ENCODE data around the gene TMEM135. TPM values are rescaled to one million over a fixed set of nuclear protein-coding genes. Genes with fewer than 3 reads are reported as not detected.
A peak's percentile ranks its signal among the peaks of the same experiment; 100 is the strongest.

Gene TMEM135
- total RNA-seq, 1 donor from 2014 or later = 36.0 TPM

DNA sequence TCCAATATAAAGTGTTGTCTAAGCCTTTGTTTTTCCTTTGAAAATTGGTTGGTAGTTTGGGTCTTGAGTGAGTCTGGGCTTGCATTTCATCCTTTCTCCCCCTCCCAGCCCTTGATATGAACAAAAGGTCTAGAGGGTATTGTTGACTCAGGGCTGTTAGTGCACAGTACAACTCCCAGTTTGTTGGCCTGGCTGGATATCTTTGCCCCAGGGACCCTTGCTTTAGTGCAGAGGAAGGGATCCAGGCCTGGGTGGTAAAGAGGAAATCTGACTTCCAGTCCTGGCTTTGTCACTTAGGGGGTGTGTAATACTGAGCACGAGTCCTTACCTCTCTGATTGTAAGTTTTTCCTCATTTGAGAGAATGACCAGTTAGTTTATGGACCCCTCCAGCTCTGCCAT lies 330.4 kb downstream of the TMEM135 start:
- TF ChIP-seq, protein P1, sequence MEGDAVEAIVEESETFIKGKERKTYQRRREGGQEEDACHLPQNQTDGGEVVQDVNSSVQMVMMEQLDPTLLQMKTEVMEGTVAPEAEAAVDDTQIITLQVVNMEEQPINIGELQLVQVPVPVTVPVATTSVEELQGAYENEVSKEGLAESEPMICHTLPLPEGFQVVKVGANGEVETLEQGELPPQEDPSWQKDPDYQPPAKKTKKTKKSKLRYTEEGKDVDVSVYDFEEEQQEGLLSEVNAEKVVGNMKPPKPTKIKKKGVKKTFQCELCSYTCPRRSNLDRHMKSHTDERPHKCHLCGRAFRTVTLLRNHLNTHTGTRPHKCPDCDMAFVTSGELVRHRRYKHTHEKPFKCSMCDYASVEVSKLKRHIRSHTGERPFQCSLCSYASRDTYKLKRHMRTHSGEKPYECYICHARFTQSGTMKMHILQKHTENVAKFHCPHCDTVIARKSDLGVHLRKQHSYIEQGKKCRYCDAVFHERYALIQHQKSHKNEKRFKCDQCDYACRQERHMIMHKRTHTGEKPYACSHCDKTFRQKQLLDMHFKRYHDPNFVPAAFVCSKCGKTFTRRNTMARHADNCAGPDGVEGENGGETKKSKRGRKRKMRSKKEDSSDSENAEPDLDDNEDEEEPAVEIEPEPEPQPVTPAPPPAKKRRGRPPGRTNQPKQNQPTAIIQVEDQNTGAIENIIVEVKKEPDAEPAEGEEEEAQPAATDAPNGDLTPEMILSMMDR (IDR thresholded peaks at IDR 0.05; ENCODE audit: unreplicated experiment) = no peak
- H3K4me3 Mint-ChIP-seq = no peak overlapping the region
- H3K9me3 Mint-ChIP-seq = no peaks in the 10 kb centered on the region
- H3K27ac Mint-ChIP-seq = no peak overlapping the region
- H3K36me3 Mint-ChIP-seq = no peaks in the 10 kb centered on the region
- H3K4me1 Mint-ChIP-seq = peaks cover 27% of the 10 kb centered on the region
- DNase-seq (ENCODE audit: low spot score in 2 of 2, unreplicated experiment in 2 of 2) = no peak
- H3K27me3 Mint-ChIP-seq (ENCODE audit: low read depth) = peaks cover 18% of the 10 kb centered on the region

DNA sequence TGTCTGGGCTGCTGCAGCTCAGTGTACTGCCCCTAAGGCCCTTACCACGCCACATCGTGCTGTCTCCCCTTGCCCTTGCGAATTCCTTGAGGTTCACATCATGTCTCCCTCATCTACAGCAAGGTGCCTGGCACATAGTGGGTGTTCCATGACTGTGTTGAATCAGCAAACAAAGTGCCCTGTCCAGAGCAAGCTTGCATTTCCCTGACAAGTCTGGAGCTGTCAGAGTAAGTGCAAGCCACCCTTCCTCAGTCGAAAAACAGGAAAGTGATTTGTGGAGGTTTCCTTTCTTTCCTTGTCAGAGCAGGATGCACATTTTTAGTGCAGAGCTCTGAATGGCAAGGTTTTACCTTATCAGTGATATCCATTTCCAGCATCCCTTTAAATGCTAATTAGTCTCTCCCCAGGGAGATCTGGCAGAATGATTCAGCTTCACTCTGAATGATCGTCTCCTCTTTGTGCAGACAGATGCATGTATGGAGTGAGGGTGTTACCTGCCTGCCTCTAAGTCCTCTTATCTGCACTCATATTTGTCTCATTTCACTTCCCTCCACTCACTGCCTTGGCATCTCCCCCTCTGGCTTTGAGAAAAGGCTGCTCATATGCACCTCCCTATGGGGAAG lies 331.2 kb downstream of the TMEM135 start:
- DNase-seq (ENCODE audit: low spot score in 2 of 2, unreplicated experiment in 2 of 2) = no peak
- Mint-ChIP-seq H3K27me3 (ENCODE audit: low read depth) (peaks cover 18% of the 10 kb centered on the region), H3K27ac (peak overlapping the region; percentile 5), H3K9me3 (no peaks in the 10 kb centered on the region), H3K36me3 (no peaks in the 10 kb centered on the region), H3K4me1 (peaks cover 35% of the 10 kb centered on the region), H3K4me3 (no peak overlapping the region)
- TF ChIP-seq, protein P1 (IDR thresholded peaks at IDR 0.05; ENCODE audit: unreplicated experiment) = no peak

DNA sequence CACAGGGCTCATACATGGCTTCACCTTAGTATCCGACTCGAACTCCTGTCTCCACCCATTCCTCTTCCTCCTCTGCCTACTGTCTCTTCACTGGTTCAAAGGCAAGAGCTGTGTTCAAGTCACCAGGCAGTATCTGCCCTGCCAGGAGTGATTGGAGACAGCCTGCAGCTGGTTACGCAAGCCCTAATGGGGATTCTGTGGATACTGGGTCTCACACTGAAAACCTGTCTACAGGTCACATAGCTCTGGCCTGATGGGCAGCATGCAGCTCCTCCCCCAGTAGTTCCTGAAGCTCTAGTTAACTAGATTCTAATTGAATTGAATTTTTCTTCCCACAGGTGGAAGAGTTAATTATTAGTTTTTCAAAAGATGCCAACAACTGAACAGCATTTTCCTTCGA lies 332.2 kb downstream of the TMEM135 start:
- peaks cover 44% of the 10 kb centered on the region for H3K4me1 Mint-ChIP-seq
- TF ChIP-seq, protein P1 (IDR thresholded peaks at IDR 0.05; ENCODE audit: unreplicated experiment) = no peak
- no peaks in the 10 kb centered on the region for H3K36me3 Mint-ChIP-seq
- peaks cover 14% of the 10 kb centered on the region for H3K27me3 Mint-ChIP-seq (ENCODE audit: low read depth)
- no peak overlapping the region for H3K27ac Mint-ChIP-seq
- no peak for DNase-seq (ENCODE audit: low spot score in 2 of 2, unreplicated experiment in 2 of 2)
- H3K9me3 Mint-ChIP-seq = no peaks in the 10 kb centered on the region
- no peak overlapping the region for H3K4me3 Mint-ChIP-seq

DNA sequence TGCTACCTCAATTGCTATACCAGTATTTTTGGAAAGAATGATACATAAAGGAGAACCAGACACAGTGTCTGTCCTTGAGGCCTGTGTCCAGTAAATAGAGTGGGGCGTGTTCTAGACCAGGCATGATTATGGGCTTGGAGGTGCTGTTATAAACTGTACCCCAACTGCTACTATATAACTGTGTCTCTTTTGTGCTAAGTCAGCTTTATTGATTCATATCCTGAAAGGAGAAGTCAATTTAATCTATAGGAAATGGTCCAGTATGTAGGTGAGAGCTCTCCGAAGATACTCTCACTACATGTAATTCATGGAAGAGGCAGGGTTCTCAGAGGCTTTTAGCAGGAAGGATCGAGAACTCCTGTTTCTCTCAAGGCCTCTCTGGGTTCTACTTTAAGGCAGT lies 334.3 kb downstream of the TMEM135 start:
- TF ChIP-seq, protein P1 (IDR thresholded peaks at IDR 0.05; ENCODE audit: unreplicated experiment) = no peak
- Mint-ChIP-seq H3K4me1 (peaks cover 51% of the 10 kb centered on the region), H3K4me3 (no peak overlapping the region), H3K36me3 (peaks cover 3% of the 10 kb centered on the region), H3K27ac (no peak overlapping the region), H3K9me3 (peaks cover 8% of the 10 kb centered on the region), H3K27me3 (ENCODE audit: low read depth) (peaks cover 3% of the 10 kb centered on the region)
- DNase-seq (ENCODE audit: low spot score in 2 of 2, unreplicated experiment in 2 of 2) = no peak

Other genes with a start within 250 kb of the TMEM135 start
- 28.3 to 29.9 TPM (median 29.4 TPM) in 3 replicates for gene PRSS23, start 237.4 kb upstream of the TMEM135 start, total RNA-seq
- gene FZD4, start 82.5 kb upstream of the TMEM135 start, total RNA-seq = 20.1 to 22.5 TPM (median 20.7 TPM) in 3 replicates

Measured in mesothelial cell of epicardium (in vitro differentiated cells).